ENCODE results near the gene RPSA. TPM values are rescaled to one million over a fixed set of nuclear protein-coding genes. Genes with fewer than 3 reads are reported as not detected.
A peak's percentile ranks its signal among the peaks of the same experiment; 100 is the strongest.
"Not testable (repeated sequence)": the region's sequence is repeated elsewhere in the genome, so short reads cannot be mapped to it uniquely, and the experiment has no call there.

Gene RPSA
- total RNA-seq, 6 donors from 2014 or later = 317 to 921 (median 709) TPM

DNA sequence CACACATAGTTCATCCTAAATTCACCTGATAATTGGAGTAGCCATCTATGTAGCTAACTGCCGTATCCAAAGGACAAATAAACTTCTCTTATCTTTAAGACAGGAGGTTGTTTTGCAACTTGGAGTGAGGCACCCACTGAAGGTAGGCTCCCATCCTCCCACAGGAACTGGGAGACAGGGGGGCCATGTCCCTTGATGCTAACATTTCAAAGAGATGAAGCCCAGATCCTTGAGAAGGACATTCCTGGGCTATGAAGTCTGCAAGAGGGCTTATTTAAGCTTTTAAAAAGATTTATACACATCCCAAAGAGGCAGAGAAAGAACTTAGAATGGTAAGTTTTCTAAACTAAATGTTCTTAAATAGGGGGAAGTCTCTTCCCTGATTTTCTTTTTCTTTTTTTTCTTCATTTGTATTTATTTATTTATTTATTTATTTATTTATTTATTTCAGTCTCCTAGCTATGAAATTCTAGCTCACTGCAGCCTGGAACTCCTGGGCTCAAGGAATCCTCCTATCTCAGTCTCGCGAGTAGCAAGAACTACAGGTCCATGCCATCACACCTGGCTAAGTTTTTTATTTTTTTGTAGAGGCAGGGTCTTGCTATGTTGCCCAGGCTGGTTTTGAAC lies 48.2 kb downstream of the RPSA start:
- Histone ChIP-seq H3K27ac (no peak overlapping the region), H3K9me3 (no peaks in the 10 kb centered on the region), H3K27me3 (no peaks in the 10 kb centered on the region), H3K4me3 (no peak overlapping the region), H3K4me1 (no peaks in the 10 kb centered on the region), H3K36me3 (no peaks in the 10 kb centered on the region)
- TF ChIP-seq POLR2A (IDR thresholded peaks at IDR 0.05) (no peak), POLR2AphosphoS5 (IDR thresholded peaks at IDR 0.05) (no peak), EP300 (IDR thresholded peaks at IDR 0.05) (no peak)
- TF ChIP-seq, protein P1, sequence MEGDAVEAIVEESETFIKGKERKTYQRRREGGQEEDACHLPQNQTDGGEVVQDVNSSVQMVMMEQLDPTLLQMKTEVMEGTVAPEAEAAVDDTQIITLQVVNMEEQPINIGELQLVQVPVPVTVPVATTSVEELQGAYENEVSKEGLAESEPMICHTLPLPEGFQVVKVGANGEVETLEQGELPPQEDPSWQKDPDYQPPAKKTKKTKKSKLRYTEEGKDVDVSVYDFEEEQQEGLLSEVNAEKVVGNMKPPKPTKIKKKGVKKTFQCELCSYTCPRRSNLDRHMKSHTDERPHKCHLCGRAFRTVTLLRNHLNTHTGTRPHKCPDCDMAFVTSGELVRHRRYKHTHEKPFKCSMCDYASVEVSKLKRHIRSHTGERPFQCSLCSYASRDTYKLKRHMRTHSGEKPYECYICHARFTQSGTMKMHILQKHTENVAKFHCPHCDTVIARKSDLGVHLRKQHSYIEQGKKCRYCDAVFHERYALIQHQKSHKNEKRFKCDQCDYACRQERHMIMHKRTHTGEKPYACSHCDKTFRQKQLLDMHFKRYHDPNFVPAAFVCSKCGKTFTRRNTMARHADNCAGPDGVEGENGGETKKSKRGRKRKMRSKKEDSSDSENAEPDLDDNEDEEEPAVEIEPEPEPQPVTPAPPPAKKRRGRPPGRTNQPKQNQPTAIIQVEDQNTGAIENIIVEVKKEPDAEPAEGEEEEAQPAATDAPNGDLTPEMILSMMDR (IDR thresholded peaks at IDR 0.05) = no peak
- no peak for DNase-seq
- no peak for ATAC-seq (ENCODE audit: low FRiP score in 2 of 2)
- 73 to 75% methylated on average over 2 of the region's 3 CpGs for WGBS, 2 donors

DNA sequence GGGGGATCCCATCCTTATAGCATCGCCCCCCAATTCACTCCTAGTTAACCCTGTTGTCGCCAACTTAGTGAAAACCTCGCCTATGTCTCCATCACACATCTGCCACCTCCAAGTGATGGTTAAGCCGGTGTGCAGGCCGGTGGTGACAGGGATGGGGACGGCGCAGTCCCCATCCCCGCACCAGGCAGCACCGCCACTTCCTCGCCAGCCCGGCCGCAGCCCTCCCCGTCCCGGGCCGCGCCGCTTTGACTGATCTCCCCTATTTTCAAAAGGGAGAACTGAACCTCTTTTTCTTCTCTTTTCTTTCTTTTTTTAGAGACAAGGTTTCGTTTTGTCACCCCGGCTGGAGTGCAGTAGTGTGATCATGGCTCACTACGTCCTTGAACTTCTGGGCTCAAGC lies 49.6 kb downstream of the RPSA start:
- ATAC-seq (ENCODE audit: low FRiP score in 2 of 2) (peak in 1 of 2 donors; percentile 65), DNase-seq (peak in 1 of 2 donors; percentile 76)
- TF ChIP-seq, protein P1 (IDR thresholded peaks at IDR 0.05) = no peak
- TF ChIP-seq EP300 (IDR thresholded peaks at IDR 0.05) = no peak
- Histone ChIP-seq H3K4me1 (no peaks in the 10 kb centered on the region), H3K9me3 (no peaks in the 10 kb centered on the region), H3K36me3 (no peaks in the 10 kb centered on the region), H3K4me3 (no peak overlapping the region), H3K27ac (no peak overlapping the region), H3K27me3 (no peaks in the 10 kb centered on the region)
- WGBS, 2 donors = 91 to 92% methylated on average over 20 of the region's 20 CpGs

DNA sequence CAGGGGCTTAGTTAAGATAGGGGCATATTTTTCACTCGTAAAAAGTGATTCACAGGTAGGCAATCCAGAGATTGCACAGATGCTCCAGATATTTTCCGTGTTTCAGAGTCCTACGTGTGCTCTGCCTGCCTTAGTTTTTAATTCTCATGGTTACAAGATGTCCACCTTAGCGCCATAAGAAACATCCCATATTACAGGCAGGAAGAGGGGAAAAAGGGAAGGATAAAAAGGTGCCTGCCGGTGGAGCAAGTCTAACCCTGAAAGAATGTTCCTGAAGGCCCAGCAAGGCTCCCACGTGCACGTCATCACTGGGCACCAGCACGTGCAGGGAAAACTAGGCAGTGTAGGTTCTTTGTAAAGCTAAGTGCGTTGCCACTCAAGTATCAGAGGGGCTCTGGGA lies 50.8 kb downstream of the RPSA start:
- H3K36me3 ChIP-seq = no peaks in the 10 kb centered on the region
- DNase-seq = no peak
- TF ChIP-seq POLR2A (IDR thresholded peaks at IDR 0.05) = no peak
- TF ChIP-seq, protein P1 (IDR thresholded peaks at IDR 0.05) = no peak
- no peak for TF ChIP-seq POLR2AphosphoS5 (IDR thresholded peaks at IDR 0.05)
- no peak for TF ChIP-seq EP300 (IDR thresholded peaks at IDR 0.05)
- no peak overlapping the region for H3K4me3 ChIP-seq
- H3K27ac ChIP-seq = no peak overlapping the region
- 79 to 89% methylated on average over 9 of the region's 9 CpGs for WGBS, 2 donors
- H3K27me3 ChIP-seq = no peaks in the 10 kb centered on the region
- no peaks in the 10 kb centered on the region for H3K4me1 ChIP-seq
- H3K9me3 ChIP-seq = no peaks in the 10 kb centered on the region
- ATAC-seq (ENCODE audit: low FRiP score in 2 of 2) = no peak

DNA sequence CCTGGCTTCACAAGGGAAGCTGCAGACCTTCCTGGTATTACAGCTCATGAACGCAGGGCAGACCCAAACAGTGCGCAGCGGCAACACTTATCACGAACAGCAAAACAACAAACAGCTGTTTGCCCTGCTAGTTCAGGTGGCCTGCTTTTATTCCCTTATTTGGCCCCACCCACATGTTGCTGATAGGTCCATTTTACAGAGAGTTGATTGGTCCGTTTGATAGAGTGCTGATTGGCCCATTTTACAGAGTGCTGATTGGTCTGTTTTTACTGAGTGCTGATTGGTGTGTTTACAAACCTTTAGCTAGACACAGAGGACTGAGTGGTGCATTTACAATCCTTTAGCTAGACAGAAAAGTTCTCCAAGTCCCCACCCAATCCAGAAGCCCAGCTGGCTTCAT lies 52.1 kb downstream of the RPSA start:
- not testable (repeated sequence) for H3K4me3 ChIP-seq; H3K4me1 ChIP-seq; ATAC-seq (ENCODE audit: low FRiP score in 2 of 2); H3K27me3 ChIP-seq; H3K27ac ChIP-seq; H3K36me3 ChIP-seq; H3K9me3 ChIP-seq; DNase-seq
- 78 to 82% methylated on average over 5 of the region's 5 CpGs for WGBS, 2 donors

DNA sequence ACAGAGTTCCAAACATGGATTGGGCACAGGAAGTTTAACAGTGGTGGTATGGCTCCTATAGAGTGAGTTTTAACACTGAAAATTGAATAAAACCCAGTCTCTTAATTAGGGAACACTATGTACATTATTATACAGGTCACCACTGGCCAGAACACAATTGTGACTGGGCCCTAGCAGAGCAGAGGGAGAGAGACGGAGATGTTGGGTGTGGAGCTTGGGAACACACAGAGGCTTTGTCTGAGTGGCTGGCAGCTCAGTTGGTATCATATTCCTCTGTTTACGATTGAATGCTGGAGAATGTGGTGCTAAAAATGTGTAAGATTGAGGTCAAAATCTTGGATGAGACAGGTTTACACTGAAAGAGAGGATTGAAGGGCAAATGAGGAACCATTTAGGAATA lies 54.2 kb downstream of the RPSA start:
- no peaks in the 10 kb centered on the region for H3K36me3 ChIP-seq
- no peaks in the 10 kb centered on the region for H3K9me3 ChIP-seq
- no peak overlapping the region for H3K4me3 ChIP-seq
- no peaks in the 10 kb centered on the region for H3K4me1 ChIP-seq
- DNase-seq (no peak), ATAC-seq (ENCODE audit: low FRiP score in 2 of 2) (no peak)
- WGBS, 2 donors = 74 to 76% methylated on average over 2 of the region's 2 CpGs
- TF ChIP-seq POLR2A (IDR thresholded peaks at IDR 0.05) = no peak
- H3K27ac ChIP-seq = no peak overlapping the region
- H3K27me3 ChIP-seq = no peaks in the 10 kb centered on the region

Small RNA genes within 50 kb of the gene (small RNA-seq; reads per million reads assigned to genes)
- gene SNORA6 (0 reads per million in 4 donors), gene SNORA62 (0 reads per million in 4 donors)

Other genes with a start within 250 kb of the RPSA start
- gene XIRP1, start 214.1 kb upstream of the RPSA start, total RNA-seq = 1 to 10 TPM in 1 of 6 donors, under 1 TPM in 2, not detected in 3; 0.07 to 1.2 (median 0.10) TPM
- gene CX3CR1, start 126.7 kb upstream of the RPSA start, total RNA-seq = 10 to 100 TPM in 1 of 6 donors, 1 to 10 TPM in 4, under 1 TPM in 1; 0.59 to 15.3 (median 2.5) TPM
- not detected for gene CCR8, start 77.0 kb upstream of the RPSA start, total RNA-seq
- 10 to 100 TPM; 17.5 to 36.5 (median 30.2) TPM for gene SLC25A38, start 23.4 kb upstream of the RPSA start, total RNA-seq
- gene MOBP, start 61.0 kb downstream of the RPSA start, total RNA-seq = under 1 TPM in 1 of 6 donors, not detected in 5; 0.22 TPM